Measurements from ENCODE around the gene TSPAN18. TPM values are rescaled to one million over a fixed set of nuclear protein-coding genes. Genes with fewer than 3 reads are reported as not detected.

TSPAN18 gene
- total RNA-seq, 1 experiment from 2014 or later = 18.3 TPM

DNA sequence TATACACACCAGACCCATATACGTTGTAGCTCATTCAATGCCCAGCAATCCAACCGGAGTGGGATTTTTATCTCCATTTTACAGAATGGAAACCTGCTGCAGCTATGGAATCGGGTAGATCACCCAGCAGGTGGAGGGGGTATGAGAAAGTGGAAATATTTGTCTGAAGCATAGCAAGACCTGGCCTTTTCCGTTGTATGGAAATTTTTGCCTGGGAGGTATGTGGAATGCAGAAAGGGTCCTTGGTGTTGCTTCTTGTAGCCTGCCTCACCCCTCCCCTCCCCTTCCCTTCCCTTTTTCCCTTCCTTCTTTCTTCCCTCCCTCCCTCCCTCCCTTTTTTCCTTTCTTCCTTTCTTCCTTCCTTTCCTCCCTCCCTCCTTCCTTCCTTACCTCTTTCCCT is 15.2 kb downstream of the TSPAN18 start (continued):
- TF ChIP-seq RAD21 (IDR thresholded peaks at IDR 0.05; ENCODE audit: low read depth) (no peak), FOSL1 (IDR thresholded peaks at IDR 0.05; ENCODE audit: low read depth) (no peak), POLR2AphosphoS5 (IDR thresholded peaks at IDR 0.05; ENCODE audit: low read depth, low read length) (no peak), ELF1 (IDR thresholded peaks at IDR 0.05; ENCODE audit: borderline replicate concordance, low read depth) (no peak)

DNA sequence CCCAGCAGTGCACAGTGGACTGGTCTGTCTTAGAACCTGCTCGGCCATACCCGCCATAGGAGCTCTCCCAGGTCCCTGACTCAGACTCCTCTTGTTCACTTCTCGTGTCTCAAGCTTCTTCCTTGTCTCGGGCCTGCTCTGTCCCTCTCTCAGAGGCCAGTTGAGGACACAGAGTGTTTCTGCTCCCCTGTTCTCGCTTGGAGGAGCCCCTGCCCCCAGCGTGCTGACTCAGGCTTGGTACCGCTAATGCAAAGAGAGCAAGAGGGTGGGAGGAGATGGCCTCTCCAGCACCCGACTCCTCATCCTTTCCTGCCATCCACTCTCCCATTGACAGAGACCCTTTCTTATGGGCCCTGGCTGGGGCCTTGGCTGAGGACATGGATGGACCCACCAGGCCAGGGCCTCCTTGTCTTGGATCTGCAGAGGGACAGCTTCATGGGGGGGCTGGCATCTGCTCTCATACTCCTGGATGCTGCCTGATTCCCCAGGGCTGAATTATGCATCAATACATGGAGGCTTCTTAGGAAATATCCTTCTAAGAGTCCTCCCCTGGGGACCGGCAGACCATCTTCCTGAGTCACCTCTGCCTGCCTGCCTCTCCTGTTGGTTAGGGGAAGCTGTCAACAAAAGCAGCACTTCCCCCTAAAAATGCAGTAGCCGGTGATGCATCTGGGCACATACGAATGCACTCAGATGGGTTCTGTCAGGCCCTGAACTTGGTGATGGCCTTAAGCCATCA is 15.9 kb downstream of the TSPAN18 start:
- DNase-seq (ENCODE audit: low read depth, low spot score) = no peak
- intact Hi-C loops (cut with micrococcal nuclease) = no loop called here
- Histone ChIP-seq H3K9me3 (ENCODE audit: control insufficient read depth in 1 of 2, insufficient read depth in 1 of 2, low read depth in 1 of 2, low read length in 2 of 2) (no peaks in the 10 kb centered on the region), H3K36me3 (ENCODE audit: control insufficient read depth in 1 of 2, insufficient read depth in 2 of 2, low read length in 2 of 2) (no peaks in the 10 kb centered on the region), H3K9ac (ENCODE audit: low read length) (no peak overlapping the region), H3K4me2 (ENCODE audit: low read length) (no peak overlapping the region), H3K27ac (ENCODE audit: low read depth, low read length) (no peak overlapping the region), H3K79me2 (ENCODE audit: insufficient read depth, low read length) (no peaks in the 10 kb centered on the region), H4K20me1 (ENCODE audit: insufficient read depth) (no peaks in the 10 kb centered on the region), H2AFZ (ENCODE audit: low read depth, low read length, poor library complexity, severe bottlenecking) (no peak overlapping the region), H3K27me3 (ENCODE audit: insufficient read depth, low read length) (no peaks in the 10 kb centered on the region), H3K9me2 (ENCODE audit: insufficient read depth) (no peaks in the 10 kb centered on the region), H3K4me1 (ENCODE audit: control insufficient read depth in 1 of 2, insufficient read depth in 2 of 2, low read length in 2 of 2) (no peaks in the 10 kb centered on the region), H3K4me3 (replicated peaks in 1 of 2; ENCODE audit: low read depth in 1 of 2, low read length in 2 of 2) (no peak overlapping the region)
- ChIA-PET CTCF (no interaction called here), POLR2A (no interaction called here), RAD21 (ENCODE audit: low non-redundant PET in 1 of 2, low total read pairs in 2 of 2, uncharacterized antibody in 2 of 2, unreplicated experiment in 2 of 2) (no interaction called here)
- no peak for ATAC-seq
- BruUV-seq (replicated peaks) = no TSS peak
- no peak for TF ChIP-seq ZNF274 (IDR thresholded peaks at IDR 0.05; ENCODE audit: low read depth, low read length)

DNA sequence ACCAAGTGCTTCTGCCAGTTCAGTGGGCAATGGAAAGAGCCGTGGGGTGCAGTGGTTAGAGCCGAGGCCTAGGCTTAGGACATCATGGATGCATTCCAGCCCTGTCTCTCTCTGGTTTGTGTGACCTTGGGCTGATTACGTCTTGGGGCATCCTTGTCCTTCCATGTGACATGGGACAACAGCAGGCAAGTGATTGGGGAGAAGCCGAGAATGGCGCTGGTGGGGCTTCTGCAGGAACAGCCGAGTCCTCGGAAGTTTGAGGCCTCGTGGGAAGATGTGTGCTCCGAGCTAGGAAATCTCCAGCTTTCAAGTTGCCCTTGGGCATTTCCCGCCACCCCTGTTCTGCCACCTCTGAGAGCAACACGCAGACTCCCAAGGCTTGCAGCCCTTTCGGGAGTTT is 16.6 kb downstream of the TSPAN18 start:
- Histone ChIP-seq H3K9me3 (ENCODE audit: control insufficient read depth in 1 of 2, insufficient read depth in 1 of 2, low read depth in 1 of 2, low read length in 2 of 2) (no peaks in the 10 kb centered on the region), H3K27me3 (ENCODE audit: insufficient read depth, low read length) (no peaks in the 10 kb centered on the region), H3K4me3 (replicated peaks in 1 of 2; ENCODE audit: low read depth in 1 of 2, low read length in 2 of 2) (no peak overlapping the region), H3K4me1 (ENCODE audit: control insufficient read depth in 1 of 2, insufficient read depth in 2 of 2, low read length in 2 of 2) (no peaks in the 10 kb centered on the region), H3K9ac (ENCODE audit: low read length) (no peak overlapping the region), H3K79me2 (ENCODE audit: insufficient read depth, low read length) (no peaks in the 10 kb centered on the region), H4K20me1 (ENCODE audit: insufficient read depth) (no peaks in the 10 kb centered on the region), H3K36me3 (ENCODE audit: control insufficient read depth in 1 of 2, insufficient read depth in 2 of 2, low read length in 2 of 2) (no peaks in the 10 kb centered on the region), H2AFZ (ENCODE audit: low read depth, low read length, poor library complexity, severe bottlenecking) (no peak overlapping the region), H3K9me2 (ENCODE audit: insufficient read depth) (no peaks in the 10 kb centered on the region), H3K27ac (ENCODE audit: low read depth, low read length) (no peak overlapping the region), H3K4me2 (ENCODE audit: low read length) (no peak overlapping the region)
- no TSS peak for BruUV-seq (replicated peaks)
- no peak for ATAC-seq
- ChIA-PET CTCF (no interaction called here), POLR2A (no interaction called here), RAD21 (ENCODE audit: low non-redundant PET in 1 of 2, low total read pairs in 2 of 2, uncharacterized antibody in 2 of 2, unreplicated experiment in 2 of 2) (no interaction called here)
- intact Hi-C loops (cut with micrococcal nuclease) = no loop called here
- no peak for DNase-seq (ENCODE audit: low read depth, low spot score)
- TF ChIP-seq FOSL1 (IDR thresholded peaks at IDR 0.05; ENCODE audit: low read depth) (no peak), CEBPB (IDR thresholded peaks at IDR 0.05; ENCODE audit: low read depth) (no peak), RAD21 (IDR thresholded peaks at IDR 0.05; ENCODE audit: low read depth) (no peak), SRF (IDR thresholded peaks at IDR 0.05; ENCODE audit: low read depth) (no peak), ELF1 (IDR thresholded peaks at IDR 0.05; ENCODE audit: borderline replicate concordance, low read depth) (no peak), TCF7L2 (IDR thresholded peaks at IDR 0.05; ENCODE audit: borderline replicate concordance, extremely low read depth, insufficient read depth, insufficient read length) (no peak), CBX3 (IDR thresholded peaks at IDR 0.05; ENCODE audit: low read depth) (no peak), SIN3A (IDR thresholded peaks at IDR 0.05; ENCODE audit: low read depth) (no peak), JUND (IDR thresholded peaks at IDR 0.05) (no peak), YY1 (IDR thresholded peaks at IDR 0.05; ENCODE audit: extremely low read depth, insufficient replicate concordance, low read depth, low read length) (no peak), EGR1 (IDR thresholded peaks at IDR 0.05; ENCODE audit: low read depth) (no peak), POLR2AphosphoS5 (IDR thresholded peaks at IDR 0.05; ENCODE audit: low read depth, low read length) (no peak)
- TF ChIP-seq, protein P1, sequence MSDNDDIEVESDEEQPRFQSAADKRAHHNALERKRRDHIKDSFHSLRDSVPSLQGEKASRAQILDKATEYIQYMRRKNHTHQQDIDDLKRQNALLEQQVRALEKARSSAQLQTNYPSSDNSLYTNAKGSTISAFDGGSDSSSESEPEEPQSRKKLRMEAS (IDR thresholded peaks at IDR 0.05) = no peak
- TF ChIP-seq, protein P2, sequence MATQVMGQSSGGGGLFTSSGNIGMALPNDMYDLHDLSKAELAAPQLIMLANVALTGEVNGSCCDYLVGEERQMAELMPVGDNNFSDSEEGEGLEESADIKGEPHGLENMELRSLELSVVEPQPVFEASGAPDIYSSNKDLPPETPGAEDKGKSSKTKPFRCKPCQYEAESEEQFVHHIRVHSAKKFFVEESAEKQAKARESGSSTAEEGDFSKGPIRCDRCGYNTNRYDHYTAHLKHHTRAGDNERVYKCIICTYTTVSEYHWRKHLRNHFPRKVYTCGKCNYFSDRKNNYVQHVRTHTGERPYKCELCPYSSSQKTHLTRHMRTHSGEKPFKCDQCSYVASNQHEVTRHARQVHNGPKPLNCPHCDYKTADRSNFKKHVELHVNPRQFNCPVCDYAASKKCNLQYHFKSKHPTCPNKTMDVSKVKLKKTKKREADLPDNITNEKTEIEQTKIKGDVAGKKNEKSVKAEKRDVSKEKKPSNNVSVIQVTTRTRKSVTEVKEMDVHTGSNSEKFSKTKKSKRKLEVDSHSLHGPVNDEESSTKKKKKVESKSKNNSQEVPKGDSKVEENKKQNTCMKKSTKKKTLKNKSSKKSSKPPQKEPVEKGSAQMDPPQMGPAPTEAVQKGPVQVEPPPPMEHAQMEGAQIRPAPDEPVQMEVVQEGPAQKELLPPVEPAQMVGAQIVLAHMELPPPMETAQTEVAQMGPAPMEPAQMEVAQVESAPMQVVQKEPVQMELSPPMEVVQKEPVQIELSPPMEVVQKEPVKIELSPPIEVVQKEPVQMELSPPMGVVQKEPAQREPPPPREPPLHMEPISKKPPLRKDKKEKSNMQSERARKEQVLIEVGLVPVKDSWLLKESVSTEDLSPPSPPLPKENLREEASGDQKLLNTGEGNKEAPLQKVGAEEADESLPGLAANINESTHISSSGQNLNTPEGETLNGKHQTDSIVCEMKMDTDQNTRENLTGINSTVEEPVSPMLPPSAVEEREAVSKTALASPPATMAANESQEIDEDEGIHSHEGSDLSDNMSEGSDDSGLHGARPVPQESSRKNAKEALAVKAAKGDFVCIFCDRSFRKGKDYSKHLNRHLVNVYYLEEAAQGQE (IDR thresholded peaks at IDR 0.05; ENCODE audit: low read depth) = no peak

Measured in HCT116 (cell line).